Measurements from ENCODE around the gene GPANK1. TPM values are rescaled to one million over a fixed set of nuclear protein-coding genes. Genes with fewer than 3 reads are reported as not detected.

Gene GPANK1
- total RNA-seq, 2 donors from 2014 or later = 15.0 to 19.2 TPM

DNA sequence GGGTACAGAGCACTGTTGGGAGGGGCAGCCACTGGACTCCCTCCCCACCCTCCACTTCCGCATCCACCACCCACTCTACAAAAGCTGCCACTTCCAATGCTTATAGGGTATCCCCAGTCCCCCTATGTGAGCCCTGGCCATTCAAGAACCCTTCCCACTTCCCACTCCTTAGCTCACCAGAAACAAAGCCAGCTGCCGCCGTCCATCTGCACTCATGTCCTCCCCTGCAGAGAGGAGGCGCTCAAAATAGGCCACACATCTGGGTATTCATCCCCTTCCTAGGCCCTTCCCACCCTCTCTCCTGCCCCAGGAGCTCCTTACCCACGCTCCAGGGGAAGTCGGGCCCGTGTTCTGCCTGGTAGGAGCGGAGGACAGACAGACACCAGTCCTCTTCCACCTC is 22.5 kb upstream of the GPANK1 start:
- DNase-seq (ENCODE audit: low spot score) (no peak), ATAC-seq (ENCODE audit: insufficient number of reproducible peaks, low FRiP score, low read depth) (no peak)
- Histone ChIP-seq H3K9me3 (no peaks in the 10 kb centered on the region), H3K27ac (no peak overlapping the region), H3K4me1 (ENCODE audit: control insufficient read depth in 1 of 2, low read depth in 2 of 2) (no peaks in the 10 kb centered on the region), H3K36me3 (peaks cover 48% of the 10 kb centered on the region), H3K4me3 (no peak overlapping the region), H3K27me3 (replicated peaks; ENCODE audit: insufficient read depth) (no peaks in the 10 kb centered on the region)
- TF ChIP-seq, protein P1, sequence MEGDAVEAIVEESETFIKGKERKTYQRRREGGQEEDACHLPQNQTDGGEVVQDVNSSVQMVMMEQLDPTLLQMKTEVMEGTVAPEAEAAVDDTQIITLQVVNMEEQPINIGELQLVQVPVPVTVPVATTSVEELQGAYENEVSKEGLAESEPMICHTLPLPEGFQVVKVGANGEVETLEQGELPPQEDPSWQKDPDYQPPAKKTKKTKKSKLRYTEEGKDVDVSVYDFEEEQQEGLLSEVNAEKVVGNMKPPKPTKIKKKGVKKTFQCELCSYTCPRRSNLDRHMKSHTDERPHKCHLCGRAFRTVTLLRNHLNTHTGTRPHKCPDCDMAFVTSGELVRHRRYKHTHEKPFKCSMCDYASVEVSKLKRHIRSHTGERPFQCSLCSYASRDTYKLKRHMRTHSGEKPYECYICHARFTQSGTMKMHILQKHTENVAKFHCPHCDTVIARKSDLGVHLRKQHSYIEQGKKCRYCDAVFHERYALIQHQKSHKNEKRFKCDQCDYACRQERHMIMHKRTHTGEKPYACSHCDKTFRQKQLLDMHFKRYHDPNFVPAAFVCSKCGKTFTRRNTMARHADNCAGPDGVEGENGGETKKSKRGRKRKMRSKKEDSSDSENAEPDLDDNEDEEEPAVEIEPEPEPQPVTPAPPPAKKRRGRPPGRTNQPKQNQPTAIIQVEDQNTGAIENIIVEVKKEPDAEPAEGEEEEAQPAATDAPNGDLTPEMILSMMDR (IDR thresholded peaks at IDR 0.05) = no peak

DNA sequence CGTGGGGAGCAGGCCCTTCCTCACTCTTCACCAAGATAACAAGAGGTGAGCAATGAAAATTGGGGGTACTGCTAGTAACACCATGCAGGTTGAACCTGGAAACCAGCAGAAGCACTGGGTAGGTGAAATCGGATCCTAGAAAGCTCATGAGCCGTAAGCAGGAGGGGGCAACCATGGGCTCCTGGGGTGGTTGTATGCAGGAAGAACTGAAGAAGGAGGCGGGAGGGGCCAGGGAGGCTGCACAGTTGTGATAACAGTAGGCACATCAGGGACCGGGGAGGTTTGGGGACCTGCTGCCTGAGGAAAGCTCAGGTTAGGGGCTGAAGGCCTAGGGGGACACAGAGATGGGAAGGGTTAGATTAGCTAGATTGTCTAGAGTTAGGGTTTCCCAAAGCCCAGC is 21.7 kb upstream of the GPANK1 start:
- ATAC-seq (ENCODE audit: insufficient number of reproducible peaks, low FRiP score, low read depth) (no peak), DNase-seq (ENCODE audit: low spot score) (no peak)
- TF ChIP-seq, protein P1 (IDR thresholded peaks at IDR 0.05) = no peak
- Histone ChIP-seq H3K36me3 (peaks cover 46% of the 10 kb centered on the region), H3K27ac (no peak overlapping the region), H3K27me3 (replicated peaks; ENCODE audit: insufficient read depth) (no peaks in the 10 kb centered on the region), H3K9me3 (no peaks in the 10 kb centered on the region), H3K4me3 (no peak overlapping the region), H3K4me1 (ENCODE audit: control insufficient read depth in 1 of 2, low read depth in 2 of 2) (peaks cover 0 to 4% of the 10 kb centered on the region in 2 donors)

DNA sequence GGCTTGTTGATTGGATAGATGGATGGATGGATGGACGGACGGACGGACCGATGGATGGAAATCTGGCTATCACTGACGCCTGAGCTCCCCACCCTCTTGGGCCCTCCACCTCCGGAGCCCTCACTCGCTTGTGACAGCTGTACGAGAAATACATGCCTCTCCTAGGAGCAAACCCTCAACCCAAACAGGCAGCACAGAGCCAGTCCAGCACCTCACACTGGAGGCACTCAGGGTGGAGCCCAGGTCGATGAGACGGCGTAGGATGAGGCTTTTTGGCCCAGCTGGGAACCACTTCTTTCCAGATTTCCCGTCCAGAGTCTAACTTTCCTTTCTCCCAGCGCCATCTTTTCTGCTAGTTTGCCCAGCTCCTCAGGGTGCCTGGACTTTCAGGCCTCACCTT is 18.8 kb upstream of the GPANK1 start:
- no peaks in the 10 kb centered on the region for H3K27me3 ChIP-seq (replicated peaks; ENCODE audit: insufficient read depth)
- H3K4me3 ChIP-seq = no peak overlapping the region
- peaks cover 0 to 15% of the 10 kb centered on the region in 2 donors for H3K4me1 ChIP-seq (ENCODE audit: control insufficient read depth in 1 of 2, low read depth in 2 of 2)
- H3K36me3 ChIP-seq = peaks cover 18% of the 10 kb centered on the region
- DNase-seq (ENCODE audit: low spot score) = no peak
- no peaks in the 10 kb centered on the region for H3K9me3 ChIP-seq
- TF ChIP-seq, protein P1 (IDR thresholded peaks at IDR 0.05) = no peak
- H3K27ac ChIP-seq = no peak overlapping the region
- no peak for ATAC-seq (ENCODE audit: insufficient number of reproducible peaks, low FRiP score, low read depth)

DNA sequence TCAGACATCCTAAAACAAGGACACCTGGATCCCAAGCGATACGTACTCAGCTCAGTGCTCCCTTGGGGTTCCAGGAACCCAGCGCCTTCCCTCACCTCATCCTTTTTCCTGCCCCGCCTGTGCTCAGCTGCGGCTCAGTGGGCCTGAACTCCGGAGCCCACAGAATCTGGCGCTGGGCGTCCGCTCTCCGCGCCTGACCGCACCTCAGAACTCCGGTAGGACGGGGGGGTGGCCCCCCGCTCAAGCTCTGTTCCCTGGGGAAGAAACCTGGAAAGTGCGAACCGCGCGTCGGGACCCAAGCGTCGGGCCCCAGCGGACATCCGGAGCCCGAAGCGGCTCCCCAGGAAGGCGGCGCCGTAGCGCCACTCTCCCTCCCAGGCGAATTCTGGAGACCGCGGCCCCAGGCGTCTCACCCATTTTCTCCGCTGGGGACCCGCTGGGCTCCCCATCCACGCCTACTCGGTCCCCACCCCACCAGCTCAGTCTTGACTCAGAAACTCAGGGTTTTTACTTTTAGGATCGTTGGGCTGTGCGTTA is 16.4 kb upstream of the GPANK1 start:
- peak overlapping the region in 1 of 2 donors; percentile 65 for H3K27ac ChIP-seq
- DNase-seq (ENCODE audit: low spot score) (no peak), ATAC-seq (ENCODE audit: insufficient number of reproducible peaks, low FRiP score, low read depth) (no peak)
- H3K4me3 ChIP-seq = peak overlapping the region; percentile 82
- H3K36me3 ChIP-seq = no peaks in the 10 kb centered on the region
- no peaks in the 10 kb centered on the region for H3K27me3 ChIP-seq (replicated peaks; ENCODE audit: insufficient read depth)
- TF ChIP-seq, protein P1 (IDR thresholded peaks at IDR 0.05) = peak; percentile 29
- H3K9me3 ChIP-seq = no peaks in the 10 kb centered on the region
- peaks cover 0 to 15% of the 10 kb centered on the region in 2 donors for H3K4me1 ChIP-seq (ENCODE audit: control insufficient read depth in 1 of 2, low read depth in 2 of 2)

DNA sequence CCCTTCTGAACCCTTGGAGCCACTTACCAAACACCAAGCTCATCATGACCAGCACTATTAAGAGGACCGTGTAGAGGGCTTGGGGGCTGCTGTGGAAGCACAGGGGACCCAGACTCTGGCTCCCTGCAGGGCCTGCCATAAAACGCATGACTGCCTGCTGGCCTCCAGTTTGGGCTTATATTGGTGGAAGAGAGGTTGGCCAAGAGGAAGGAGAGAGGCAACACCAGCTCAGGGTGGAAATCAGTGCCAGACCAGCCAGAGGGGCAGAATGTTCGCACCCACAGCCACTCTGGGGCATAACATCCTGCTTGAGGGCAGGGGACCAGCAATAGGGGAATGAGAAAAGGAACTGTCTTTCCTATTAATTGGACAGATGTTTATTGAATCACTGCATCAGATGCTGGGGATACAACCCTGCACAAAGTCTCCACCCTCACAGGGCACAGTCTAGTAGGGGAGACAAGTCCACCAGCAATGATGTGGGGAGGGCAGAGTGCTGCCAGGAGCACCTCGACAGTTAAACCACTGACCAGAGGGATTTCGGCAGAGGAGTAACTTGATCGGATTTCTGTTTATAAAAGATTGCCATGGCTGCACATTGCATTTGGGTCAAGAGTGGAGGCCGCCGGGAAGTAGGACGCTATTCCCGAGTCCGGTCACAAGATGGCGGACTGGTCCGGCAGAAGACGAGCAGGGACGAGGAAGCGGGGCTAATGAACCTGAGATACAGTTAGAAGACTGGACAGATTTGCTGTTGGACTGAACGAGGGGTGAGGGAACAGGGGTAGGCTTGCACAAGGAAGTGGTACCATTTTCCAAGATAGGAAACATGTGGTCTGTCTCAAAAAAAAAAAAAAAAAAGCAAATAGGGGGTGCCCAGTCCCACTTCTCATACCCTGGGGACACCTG is 15.7 kb upstream of the GPANK1 start, which contains the start of gene LY6G5C:
Gene LY6G5C (minus strand): TSS at position 842 of the 909 bp plus-strand sequence. CDS start 694 bp downstream, at position 148.
- H3K4me1 ChIP-seq (ENCODE audit: control insufficient read depth in 1 of 2, low read depth in 2 of 2) = peaks cover 0 to 15% of the 10 kb centered on the region in 2 donors
- TF ChIP-seq, protein P1 (IDR thresholded peaks at IDR 0.05) = peak; percentile 58
- H3K4me3 ChIP-seq = peak within 1 kb of the TSS; percentile 82
- DNase-seq (ENCODE audit: low spot score) (peak; percentile 52), ATAC-seq (ENCODE audit: insufficient number of reproducible peaks, low FRiP score, low read depth) (peak; percentile 91)
- H3K9me3 ChIP-seq = no peaks in the 10 kb centered on the region
- H3K27me3 ChIP-seq (replicated peaks; ENCODE audit: insufficient read depth) = no peaks in the 10 kb centered on the region
- peak within 1 kb of the TSS; percentile 17 to 65 for H3K27ac ChIP-seq
- no peaks in the 10 kb centered on the region for H3K36me3 ChIP-seq

Measured in thoracic aorta (tissue), 2 donors.